OCI-LY7 (cell line): Measurements from ENCODE around the gene GIGYF1. TPM values are rescaled to one million over a fixed set of nuclear protein-coding genes. Genes with fewer than 3 reads are reported as not detected.

ENCODE experiments used
- BruUV-seq: library from RNA; stranded (reverse); fragments of 400-500 nt; replicated peaks from 2 replicates; lab custom pipeline; 2021; lab: Mats Ljungman, UMichigan
- CTCF ChIA-PET: fragments of 300-600 bp; sonication (Branson Sonifier 250); formaldehyde crosslinking; loops from one replicate; lab custom pipeline; 2022; ENCODE audit warnings: antibody characterized with exemption; ENCODE audit not compliant: unreplicated experiment; lab: Charles Lee
- POLR2A ChIA-PET: fragments of 300-600 bp; sonication (Branson Sonifier 250); formaldehyde crosslinking; loops from one replicate; lab custom pipeline; 2022; ENCODE audit warnings: antibody characterized with exemption; lab: Charles Lee
- DNase-seq: peaks from one replicate; pipeline ENCODE4 v3.0.0-alpha.2; 2015; ENCODE audit warnings: low spot score
- H2AFZ ChIP-seq: fragments of 200-600 bp; sonication (generic), shearing (Covaris generic); 2 replicates; pipeline ENCODE4 v1.6.1; 2014; ENCODE audit warnings: mild to moderate bottlenecking, antibody characterized with exemption, low read length, moderate library complexity
- H3K27ac ChIP-seq: fragments of 200-600 bp; sonication (generic); 2 replicates; pipeline ENCODE4 v1.5.1; 2014; ENCODE audit warnings: mixed run types, low read depth, mild to moderate bottlenecking, moderate library complexity, low read length, inconsistent platforms; ENCODE audit not compliant: poor library complexity, severe bottlenecking
- H3K36me3 ChIP-seq: fragments of 200-600 bp; sonication (generic); 2 replicates; pipeline ENCODE4 v1.6.1; 2014; ENCODE audit warnings: mild to moderate bottlenecking, antibody characterized with exemption, low read length, moderate library complexity, mixed read lengths; ENCODE audit not compliant: insufficient read depth
- H3K4me1 ChIP-seq: fragments of 200-600 bp; sonication (generic); 2 replicates; pipeline ENCODE4 v1.5.1; 2014; ENCODE audit warnings: mild to moderate bottlenecking, low read length; ENCODE audit not compliant: insufficient read depth, poor library complexity, severe bottlenecking
- H3K4me2 ChIP-seq: fragments of 200-600 bp; sonication (generic); 2 replicates; pipeline ENCODE4 v1.6.1; 2014; ENCODE audit warnings: mild to moderate bottlenecking, low read length
- H3K4me3 ChIP-seq: fragments of 200-600 bp; sonication (generic); 2 replicates; pipeline ENCODE4 v1.5.1; 2014; ENCODE audit warnings: mild to moderate bottlenecking, low read depth, low read length; ENCODE audit not compliant: poor library complexity, severe bottlenecking
- H3K79me2 ChIP-seq: fragments of 200-600 bp; sonication (generic); 2 replicates; pipeline ENCODE4 v1.6.1; 2016; ENCODE audit warnings: low read depth, mild to moderate bottlenecking, low read length, moderate library complexity, mixed read lengths; ENCODE audit not compliant: insufficient read depth
- H3K9me2 ChIP-seq: fragments of 200-600 bp; sonication (generic); 2 replicates; pipeline ENCODE4 v1.6.1; 2016; ENCODE audit warnings: mild to moderate bottlenecking, low read length, mixed read lengths; ENCODE audit not compliant: insufficient read depth
- H3K9me3 ChIP-seq: fragments of 200-600 bp; sonication (generic); 2 replicates; pipeline ENCODE4 v1.6.1; 2014; ENCODE audit warnings: mild to moderate bottlenecking, mixed run types, low read length, mixed read lengths
- H4K20me1 ChIP-seq: fragments of 200-600 bp; sonication (generic); 2 replicates; pipeline ENCODE4 v1.6.1; 2014; ENCODE audit warnings: mild to moderate bottlenecking, antibody characterized with exemption, low read length, moderate library complexity, mixed read lengths; ENCODE audit not compliant: insufficient read depth
- EZH2phosphoT487 ChIP-seq: fragments of 200-600 bp; sonication (generic); IDR thresholded peaks from 2 replicates; pipeline ENCODE4 v1.6.1; 2018; ENCODE audit warnings: low read depth, borderline replicate concordance, mild to moderate bottlenecking, mixed run types, antibody characterized with exemption, low read length, moderate library complexity, mixed read lengths
- intact Hi-C: fragments of 100-400 bp; cut with micrococcal nuclease; formaldehyde crosslinking; loops from one replicate; pipeline ENCODE4 v1.10.0; 2022; ENCODE audit not compliant: unreplicated experiment
- total RNA-seq, 2 experiments: library from RNA; depleted of rRNA in 1 of 2; stranded (reverse); fragments of >200 nt in 1 of 2; shearing (Covaris generic) in 1 of 2; gene quantifications; 2 replicates each; pipeline ENCODE4 v1.2.3, GENCODE V29; 2014 to 2022
- TF ChIP-seq, protein P1 (sequence below): fragments of 200-600 bp; sonication (generic); conservative IDR thresholded peaks from 2 replicates; pipeline ENCODE4 v1.5.1; 2014; ENCODE audit warnings: mild to moderate bottlenecking, antibody characterized with exemption, low read length, moderate library complexity, mixed read lengths

Gene GIGYF1
- total RNA-seq, 2 experiments from 2014 or later = 40.2 to 52.0 TPM

DNA sequence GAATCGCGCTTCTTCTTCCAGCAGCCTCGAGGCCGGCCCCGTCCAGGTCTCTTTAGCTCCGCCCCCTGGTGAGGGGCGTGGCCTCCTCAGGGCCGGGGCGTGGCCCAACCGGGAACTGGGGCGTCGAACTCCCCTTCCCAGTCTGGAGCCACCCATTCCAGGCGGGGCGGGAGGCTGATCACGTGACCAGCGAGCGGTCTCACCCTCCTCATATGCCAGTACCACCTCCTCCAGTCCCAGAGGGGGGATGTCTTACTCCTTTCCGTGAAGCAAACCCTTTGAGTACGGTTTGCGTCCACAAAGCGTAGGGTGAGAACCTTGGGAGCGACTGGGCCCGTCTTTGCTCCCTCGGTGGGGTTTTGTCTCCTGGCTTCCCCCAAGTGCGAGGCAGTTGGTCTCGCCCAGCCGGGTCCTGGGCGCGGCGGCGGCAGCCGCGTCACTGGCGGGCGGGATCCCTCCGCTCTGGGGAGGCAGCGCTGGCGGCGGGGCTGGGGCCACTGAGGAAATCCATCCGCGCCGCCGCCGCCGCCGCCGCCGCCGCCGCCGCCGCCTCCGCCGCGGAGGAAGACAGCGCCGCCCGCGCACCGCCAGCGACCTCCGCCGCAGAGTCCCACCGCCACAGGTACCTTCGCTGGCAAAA is 20.6 kb downstream of the GIGYF1 start, which contains the start of gene GNB2:
GNB2 (plus strand) TSS at position 439 of the 640 bp plus-strand sequence. CDS start 2,526 bp downstream, outside the sequence.
- ChIA-PET CTCF (interaction anchor here (0.6 kb wide), 1 partner anchor 216 kb away, joined by 5 read pairs; the partner anchor contains the start of gene UFSP1), POLR2A (interaction anchor here (0.6 kb wide), 1 partner anchor 48 kb away, joined by 3 read pairs; no protein-coding TSS in a partner anchor)
- no peak for TF ChIP-seq EZH2phosphoT487
- TF ChIP-seq, protein P1, sequence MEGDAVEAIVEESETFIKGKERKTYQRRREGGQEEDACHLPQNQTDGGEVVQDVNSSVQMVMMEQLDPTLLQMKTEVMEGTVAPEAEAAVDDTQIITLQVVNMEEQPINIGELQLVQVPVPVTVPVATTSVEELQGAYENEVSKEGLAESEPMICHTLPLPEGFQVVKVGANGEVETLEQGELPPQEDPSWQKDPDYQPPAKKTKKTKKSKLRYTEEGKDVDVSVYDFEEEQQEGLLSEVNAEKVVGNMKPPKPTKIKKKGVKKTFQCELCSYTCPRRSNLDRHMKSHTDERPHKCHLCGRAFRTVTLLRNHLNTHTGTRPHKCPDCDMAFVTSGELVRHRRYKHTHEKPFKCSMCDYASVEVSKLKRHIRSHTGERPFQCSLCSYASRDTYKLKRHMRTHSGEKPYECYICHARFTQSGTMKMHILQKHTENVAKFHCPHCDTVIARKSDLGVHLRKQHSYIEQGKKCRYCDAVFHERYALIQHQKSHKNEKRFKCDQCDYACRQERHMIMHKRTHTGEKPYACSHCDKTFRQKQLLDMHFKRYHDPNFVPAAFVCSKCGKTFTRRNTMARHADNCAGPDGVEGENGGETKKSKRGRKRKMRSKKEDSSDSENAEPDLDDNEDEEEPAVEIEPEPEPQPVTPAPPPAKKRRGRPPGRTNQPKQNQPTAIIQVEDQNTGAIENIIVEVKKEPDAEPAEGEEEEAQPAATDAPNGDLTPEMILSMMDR = no peak
- no peaks in the 10 kb centered on the region for H3K9me2 ChIP-seq
- H3K4me3 ChIP-seq = peak within 1 kb of the TSS; percentile 99
- peak within 1 kb of the TSS; percentile 64 for H3K27ac ChIP-seq
- BruUV-seq = no TSS peak
- H4K20me1 ChIP-seq = 0 out of 2 replicates have a peak, but pooled peaks cover 4% of the 10 kb centered on the region
- H3K4me2 ChIP-seq = peak within 1 kb of the TSS; percentile 80
- peaks cover 22% of the 10 kb centered on the region for H3K36me3 ChIP-seq
- intact Hi-C loops = loop anchor here (1.0 to 10.0 kb wide), 3 partner anchors 39 to 199 kb away; partner anchors contain the start of genes MOSPD3 and TSC22D4
- DNase-seq = peak; percentile 98
- peaks cover 8% of the 10 kb centered on the region; the same call in 1 of the 2 replicates for H3K79me2 ChIP-seq
- H3K9me3 ChIP-seq = no peaks in the 10 kb centered on the region
- peak within 1 kb of the TSS; percentile 66; the same call in 1 of the 2 replicates for H2AFZ ChIP-seq
- peaks cover 9% of the 10 kb centered on the region for H3K4me1 ChIP-seq

DNA sequence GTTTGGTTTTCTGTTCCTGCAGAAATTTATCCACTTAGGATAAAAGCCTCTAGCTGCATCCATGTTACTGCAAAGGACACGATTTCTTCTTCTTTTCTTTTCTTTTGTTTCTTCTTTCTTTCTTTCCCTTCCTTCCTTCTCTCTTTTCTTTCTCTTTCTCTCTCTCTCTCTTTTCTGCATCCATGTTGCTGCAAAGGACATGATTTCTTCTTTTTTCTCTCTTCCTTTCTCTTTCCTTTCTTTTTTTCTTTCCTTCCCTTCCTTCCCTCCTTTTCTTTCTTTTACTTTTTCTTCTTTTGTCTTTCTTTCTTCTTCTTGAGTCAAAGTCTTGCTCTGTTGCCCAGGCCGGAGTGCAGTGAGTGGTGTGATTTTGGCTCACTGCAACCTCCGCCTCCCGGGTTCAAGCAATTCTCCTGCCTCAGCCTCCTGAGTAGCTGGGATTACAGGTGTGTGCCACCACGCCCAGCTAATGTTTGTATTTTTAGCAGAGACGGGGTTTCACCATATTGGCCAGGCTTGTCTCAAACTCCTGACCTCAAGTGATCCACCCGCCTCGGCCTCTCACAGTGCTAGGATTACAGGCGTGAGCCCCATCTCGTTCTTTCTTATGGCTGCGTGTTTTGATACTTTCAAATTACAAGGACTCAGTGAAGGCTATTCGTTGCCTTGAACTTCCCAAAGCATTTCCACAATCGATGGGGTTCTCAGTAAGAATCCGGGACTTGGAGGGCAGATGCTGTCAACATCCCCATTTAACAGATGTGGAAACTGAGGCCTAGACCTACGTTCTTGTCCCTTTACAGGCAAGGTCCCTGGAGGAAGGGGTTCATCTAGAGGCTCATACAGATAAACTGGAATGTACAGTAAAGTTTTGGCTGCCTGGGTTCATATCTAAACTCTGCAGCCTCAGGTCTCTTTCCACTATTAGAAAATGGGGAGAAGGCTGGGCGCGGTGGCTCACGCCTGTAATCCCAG is 22.4 kb downstream of the GIGYF1 start:
- no peak for DNase-seq
- ChIA-PET CTCF (no interaction called here), POLR2A (interaction anchor here (0.6 to 0.7 kb wide), 2 partner anchors 33 to 287 kb away, joined by 5 read pairs; no protein-coding TSS in a partner anchor)
- Histone ChIP-seq H3K36me3 (peaks cover 4% of the 10 kb centered on the region), H3K4me2 (no peak overlapping the region), H3K4me1 (peaks cover 9% of the 10 kb centered on the region), H2AFZ (no peak overlapping the region), H3K9me2 (no peaks in the 10 kb centered on the region), H3K79me2 (peaks cover 8% of the 10 kb centered on the region; the same call in 1 of the 2 replicates), H3K4me3 (no peak overlapping the region), H4K20me1 (0 out of 2 replicates have a peak, but pooled peaks cover 4% of the 10 kb centered on the region), H3K27ac (no peak overlapping the region), H3K9me3 (no peaks in the 10 kb centered on the region)
- no peak for TF ChIP-seq EZH2phosphoT487
- TF ChIP-seq, protein P1 = no peak
- intact Hi-C loops = loop anchor here (2.0 to 10.0 kb wide), 2 partner anchors 59 to 197 kb away; partner anchors contain the start of genes MOSPD3 and TSC22D4
- no TSS peak for BruUV-seq
